HG03060 (cell line): Measurements from ENCODE around the gene UFD1.
"Not testable (repeated sequence)": the region's sequence is repeated elsewhere in the genome, so short reads cannot be mapped to it uniquely, and the experiment has no call there.

ENCODE experiments used
- ATAC-seq: cut with Tn5 transposase; IDR thresholded peaks from one replicate; pipeline ENCODE4 v1.9.1; 2021; ENCODE audit warnings: low read depth, moderate number of reproducible peaks; ENCODE audit not compliant: unreplicated experiment

UFD1 gene

GRCh38 chr22:19451570-19451969 lies 27.4 kb downstream of the UFD1 start:
- no peak for ATAC-seq

DNA sequence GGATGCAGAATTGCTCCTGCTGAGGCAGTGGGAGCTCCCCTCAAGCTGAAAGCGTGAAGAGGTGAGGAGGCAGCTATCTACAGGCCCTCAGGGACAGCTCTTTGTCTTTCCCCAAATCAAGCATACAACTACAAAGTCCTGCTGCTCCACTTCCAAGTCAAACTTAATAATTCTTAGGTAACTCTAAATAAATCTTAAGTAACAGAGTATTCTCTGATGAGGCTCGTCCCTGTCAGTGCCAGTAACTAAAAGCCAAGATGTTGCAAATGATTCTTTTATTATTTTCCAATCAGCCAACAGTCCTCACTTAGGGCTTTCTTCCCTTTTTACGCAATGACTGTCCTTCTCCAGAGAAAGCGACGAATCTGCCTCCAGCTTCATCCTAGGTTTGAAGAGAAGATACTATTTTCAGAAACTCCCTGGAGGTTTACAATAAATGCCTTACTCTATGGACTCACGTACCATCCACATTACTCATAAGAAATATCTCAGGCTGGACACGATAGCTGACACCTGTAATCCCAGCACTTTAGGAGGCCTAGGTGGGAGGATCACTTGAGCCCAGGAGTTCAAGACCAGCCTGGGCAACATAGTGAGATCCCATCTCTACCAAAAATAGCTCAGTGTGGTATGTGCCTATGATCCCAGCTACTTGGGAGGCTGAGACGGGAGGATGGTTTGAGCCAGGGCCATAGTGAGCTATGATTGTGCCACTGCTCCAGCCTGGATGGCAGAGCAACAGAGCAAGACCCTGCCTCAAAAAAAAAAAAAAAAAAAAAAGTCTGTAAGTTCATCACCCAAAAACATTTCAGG lies 28.4 kb downstream of the UFD1 start:
- ATAC-seq, result no peak

GRCh38 chr22:19449422-19449767 lies 29.6 kb downstream of the UFD1 start:
- ATAC-seq, result no peak

DNA sequence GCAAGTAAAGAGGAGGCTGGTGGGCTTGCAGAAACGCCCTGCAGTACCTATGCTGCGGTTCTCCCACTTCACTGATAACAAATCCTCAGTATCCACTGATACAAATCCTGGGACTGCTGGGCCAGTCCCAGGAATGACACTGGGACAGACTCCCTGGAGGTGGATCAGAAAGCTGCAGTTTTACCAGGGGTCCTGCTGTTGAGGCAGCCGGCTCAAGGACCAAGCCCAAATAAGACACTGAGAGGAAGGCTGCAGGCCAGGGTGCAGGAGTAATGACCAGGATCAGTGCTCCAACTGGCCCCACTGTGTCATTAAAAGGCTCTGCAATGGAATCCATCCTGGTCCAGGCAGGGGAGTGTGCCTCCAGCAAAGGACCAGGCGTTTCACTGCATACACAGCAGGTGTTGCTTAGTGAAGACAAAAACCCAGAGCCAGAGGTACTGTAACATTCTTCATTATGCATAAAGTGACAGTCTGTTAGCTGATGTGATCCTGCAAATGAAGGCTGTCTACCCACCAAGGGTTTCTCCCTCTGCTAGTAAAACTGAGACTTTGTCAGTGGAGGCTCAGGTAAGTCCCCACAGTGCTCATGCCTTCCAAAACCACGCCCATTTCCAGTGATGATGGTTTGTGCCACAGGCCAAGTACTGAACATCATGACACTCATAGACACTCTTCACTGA lies 30.1 kb downstream of the UFD1 start:
- ATAC-seq, result no peak

GRCh38 chr22:19448076-19448607 lies 30.9 kb downstream of the UFD1 start:
- ATAC-seq, result no peak

- ATAC-seq, result peak; percentile 54
These were observed 31.5 kb downstream of the UFD1 start, which contains the start of gene C22orf39 for GRCh38 chr22:19447330-19448075. TSS of gene C22orf39 (minus strand) at chr22:19447711. CDS start at chr22:19447688, 23 bp downstream.

- no peak for ATAC-seq
These were observed 32.2 kb downstream of the UFD1 start for GRCh38 chr22:19446603-19447329.

GRCh38 chr22:19445279-19445982 lies 33.6 kb downstream of the UFD1 start:
- ATAC-seq, result not testable (repeated sequence)

GRCh38 chr22:19443544-19444211 lies 35.3 kb downstream of the UFD1 start:
- no peak for ATAC-seq

GRCh38 chr22:19442166-19442565 lies 36.8 kb downstream of the UFD1 start:
- no peak for ATAC-seq

- ATAC-seq, result no peak
These were observed 38.4 kb downstream of the UFD1 start for GRCh38 chr22:19440411-19441195.

DNA sequence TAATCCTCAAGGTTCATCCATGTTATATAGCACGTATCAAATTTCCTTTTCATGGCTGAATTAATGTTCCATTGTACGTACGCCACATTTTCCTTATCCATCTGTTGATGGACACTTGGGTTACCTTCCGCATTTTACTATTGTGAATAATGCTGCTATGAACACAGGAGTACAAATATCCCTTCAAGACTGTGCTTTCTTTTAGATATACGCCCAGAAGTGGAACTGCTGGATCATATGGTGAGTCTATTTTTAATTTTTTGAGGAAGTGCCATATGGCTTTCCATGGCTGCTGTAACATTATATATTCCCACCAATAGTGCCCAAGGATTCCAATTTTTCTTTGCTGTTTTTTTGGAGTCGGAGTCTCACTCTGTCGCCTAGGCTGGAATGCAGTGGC lies 40.7 kb downstream of the UFD1 start:
- no peak for ATAC-seq

DNA sequence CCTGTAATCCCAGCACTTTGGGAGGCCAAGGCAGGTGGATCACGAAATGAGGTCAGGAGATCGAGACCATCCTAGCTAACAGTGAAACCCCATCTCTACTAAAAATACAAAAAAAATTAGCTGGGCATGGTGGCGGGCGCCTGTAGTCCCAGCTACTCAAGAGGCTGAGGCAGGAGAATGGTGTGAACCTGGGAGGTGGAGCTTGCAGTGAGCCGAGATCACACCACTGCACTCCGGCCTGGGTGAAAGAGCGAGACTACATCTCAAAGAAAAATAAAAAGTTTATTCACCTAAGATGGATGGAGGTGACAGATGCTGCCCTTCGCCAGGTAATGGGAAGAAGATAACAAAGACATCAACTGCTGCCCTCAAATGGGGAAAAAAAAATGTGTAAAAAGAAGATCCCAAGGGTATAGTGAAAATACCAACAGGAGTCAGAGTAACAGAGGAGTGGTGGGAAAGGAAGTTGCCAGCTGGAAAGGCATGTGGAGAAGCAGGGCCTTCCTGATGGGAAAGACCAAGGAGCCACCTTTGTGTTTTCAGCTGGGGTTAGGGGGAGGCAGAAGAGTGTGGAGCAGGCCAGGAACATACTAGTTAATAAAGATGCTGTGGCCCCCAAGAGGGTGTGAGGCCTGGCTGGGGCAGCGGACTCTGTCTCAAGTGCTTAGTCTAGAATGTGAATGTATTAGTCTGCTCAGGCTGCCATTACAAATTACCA lies 42.4 kb downstream of the UFD1 start:
- ATAC-seq, result not testable (repeated sequence)

DNA sequence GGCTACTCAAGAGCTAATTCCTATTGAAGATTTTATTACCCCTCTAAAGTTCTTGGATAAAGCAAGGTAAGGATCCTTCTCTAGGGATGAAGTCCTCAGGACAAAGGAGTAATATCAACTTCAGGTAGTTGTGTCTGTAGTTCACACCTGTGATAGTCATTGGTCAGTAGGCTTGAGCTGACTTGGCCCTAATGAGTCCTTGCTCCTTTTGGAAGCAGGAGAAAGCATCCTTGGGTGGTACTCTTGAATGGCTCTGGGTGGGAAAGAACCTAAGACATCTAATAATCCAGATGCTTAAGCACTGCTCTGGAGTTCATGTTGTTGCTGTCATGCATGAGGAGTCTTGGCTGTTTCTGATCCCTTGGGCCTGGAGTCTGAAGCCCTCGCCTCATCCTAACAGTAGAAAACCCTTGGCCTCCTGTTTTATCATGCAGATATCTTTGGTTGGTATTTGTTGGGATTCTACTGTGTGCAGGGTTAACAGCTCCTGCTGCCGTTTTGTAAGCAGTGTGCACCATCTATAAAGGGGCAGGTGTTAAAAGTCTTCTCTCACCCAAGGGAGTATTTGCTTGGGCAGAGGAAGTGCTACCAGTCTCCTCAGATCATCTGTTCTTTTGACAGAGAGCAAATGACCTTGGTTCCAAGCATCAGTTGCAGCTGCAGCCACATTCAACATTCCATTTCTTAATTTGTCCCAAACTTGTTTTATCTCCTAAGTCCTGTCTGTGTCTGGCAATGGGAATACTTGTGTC lies 44.0 kb downstream of the UFD1 start:
- no peak for ATAC-seq

DNA sequence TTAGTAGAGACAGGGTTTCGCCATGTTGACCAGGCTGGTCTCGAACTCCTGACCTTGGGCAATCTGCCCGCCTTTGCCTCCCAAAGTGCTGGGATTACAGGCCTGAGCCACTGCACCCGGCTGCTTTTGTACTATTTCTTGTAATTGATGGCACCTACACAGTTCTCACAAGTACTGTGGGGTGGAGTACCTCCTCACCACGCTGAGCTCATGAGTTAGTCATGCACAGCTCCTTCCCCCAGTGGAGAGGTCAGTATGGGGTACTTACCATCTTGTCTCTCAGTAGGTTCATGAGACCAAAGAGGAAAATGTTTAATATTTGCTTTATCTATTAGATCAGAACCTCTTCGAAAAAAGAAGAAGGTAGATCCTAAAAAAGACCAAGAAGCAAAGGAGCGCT lies 44.6 kb downstream of the UFD1 start:
- no peak for ATAC-seq

DNA sequence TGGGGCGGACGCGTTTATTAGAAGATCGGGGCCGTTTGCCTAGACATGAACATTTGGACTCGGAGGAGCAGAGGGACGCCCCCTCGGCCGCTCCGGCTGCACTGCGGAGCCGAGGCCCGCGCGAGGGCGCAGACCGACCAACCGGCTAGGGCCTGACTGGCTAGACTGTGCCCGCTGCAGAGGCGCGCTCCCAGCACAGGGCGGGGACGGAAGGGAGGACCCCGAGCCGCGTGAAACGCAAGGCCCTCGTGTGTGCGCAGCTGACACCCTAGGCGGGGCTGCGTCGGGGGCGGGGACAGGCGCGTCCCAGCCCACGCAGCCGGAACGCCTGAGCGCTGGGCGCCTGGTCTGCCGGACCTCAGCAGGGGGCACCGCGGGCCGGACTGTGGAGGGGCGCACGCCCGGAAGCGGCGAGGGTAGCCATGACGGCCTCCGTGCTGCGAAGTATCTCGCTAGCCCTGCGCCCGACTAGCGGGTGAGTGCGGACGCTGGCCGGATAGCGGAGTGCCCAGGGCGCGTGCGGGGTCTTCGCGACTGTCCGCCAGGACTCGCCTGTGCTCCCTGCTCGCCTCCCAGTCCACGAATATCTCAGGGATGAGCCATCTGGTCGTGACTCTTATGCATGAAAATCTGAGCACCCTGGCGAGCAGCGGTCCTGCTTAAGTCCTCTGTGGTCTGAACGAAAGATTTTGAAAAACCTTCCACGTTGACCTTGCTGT lies 46.7 kb downstream of the UFD1 start, which contains the start of gene MRPL40:
TSS of gene MRPL40 (plus strand) at position 413 of the 719 bp plus-strand sequence. CDS start at position 423, 10 bp downstream.
- peak; percentile 43 for ATAC-seq
